Astrocyte (in vitro differentiated cells and primary cell): ENCODE data around the gene PAX5.
A peak's percentile ranks its signal among the peaks of the same experiment; 100 is the strongest.

Source experiments
- CTCF ChIP-seq: IDR thresholded peaks from 2 replicates; pipeline ENCODE4 v1.5.1; 2011; ENCODE audit warnings: low read depth, mild to moderate bottlenecking, inconsistent platforms, low read length, moderate library complexity; ENCODE audit not compliant: insufficient read depth
- EZH2 ChIP-seq: IDR thresholded peaks from 2 replicates; pipeline ENCODE4 v1.6.1; 2012; ENCODE audit warnings: mild to moderate bottlenecking, low read length, inconsistent platforms; ENCODE audit not compliant: insufficient read depth

GRCh38 chr9:37034305-37034937 lies 353 bp upstream of the PAX5 start:
- TF ChIP-seq CTCF (no peak), EZH2 (peak; percentile 94)
